HEK293 (cell line): ENCODE measurements around the gene PLAC1.

Source experiments
- EGR2 ChIP-seq: fragments of 450-650 bp; formaldehyde crosslinking; IDR thresholded peaks from 2 replicates; pipeline ENCODE4 v1.5.1; 2016; ENCODE audit warnings: low read depth, missing biosample characterization, missing genetic modification characterization
- ELK4 ChIP-seq: IDR thresholded peaks from 2 replicates; pipeline ENCODE4 v1.6.1; 2011; ENCODE audit warnings: mild to moderate bottlenecking, low read depth, low read length, borderline replicate concordance
- IKZF3 ChIP-seq: fragments of 450-650 bp; IDR thresholded peaks from 2 replicates; pipeline ENCODE4 v1.5.0; 2018; ENCODE audit warnings: missing biosample characterization, mild to moderate bottlenecking, missing genetic modification characterization, moderate library complexity
- KLF8 ChIP-seq: fragments of 450-650 bp; formaldehyde crosslinking; IDR thresholded peaks from 2 replicates; pipeline ENCODE4 v1.5.1; 2016; ENCODE audit warnings: missing biosample characterization, missing genetic modification characterization
- PRDM1 ChIP-seq: fragments of 450-650 bp; formaldehyde crosslinking; IDR thresholded peaks from 2 replicates; pipeline ENCODE4; 2016; ENCODE audit warnings: missing biosample characterization, missing genetic modification characterization
- PRDM4 ChIP-seq: fragments of 450-650 bp; formaldehyde crosslinking; IDR thresholded peaks from 2 replicates; pipeline ENCODE4 v1.5.1; 2017; ENCODE audit warnings: missing biosample characterization, missing genetic modification characterization
- SETDB1 ChIP-seq: IDR thresholded peaks from one replicate; pipeline ENCODE4 v1.6.1; 2017; ENCODE audit warnings: mild to moderate bottlenecking, low read length, moderate library complexity, mixed read lengths; ENCODE audit not compliant: insufficient read length
- SP3 ChIP-seq: fragments of 450-650 bp; formaldehyde crosslinking; IDR thresholded peaks from 2 replicates; pipeline ENCODE4 v1.5.1; 2016; ENCODE audit warnings: missing biosample characterization, missing genetic modification characterization
- SP7 ChIP-seq: fragments of 450-650 bp; formaldehyde crosslinking; IDR thresholded peaks from 2 replicates; pipeline ENCODE4 v1.5.1; 2016; ENCODE audit warnings: missing biosample characterization, missing genetic modification characterization
- TCF7L2 ChIP-seq: IDR thresholded peaks from 2 replicates; pipeline ENCODE4 v1.6.1; 2011; ENCODE audit warnings: low read depth, mild to moderate bottlenecking, inconsistent platforms, low read length, moderate library complexity, borderline replicate concordance
- ZBTB48 ChIP-seq: fragments of 450-650 bp; formaldehyde crosslinking; IDR thresholded peaks from 2 replicates; pipeline ENCODE4 v1.5.1; 2016; ENCODE audit warnings: missing biosample characterization, missing genetic modification characterization
- ZBTB6 ChIP-seq: fragments of 450-650 bp; formaldehyde crosslinking; IDR thresholded peaks from 2 replicates; pipeline ENCODE4 v1.5.1; 2017; ENCODE audit warnings: missing biosample characterization, missing genetic modification characterization
- ZFP69B ChIP-seq: fragments of 450-650 bp; formaldehyde crosslinking; IDR thresholded peaks from 2 replicates; pipeline ENCODE4 v1.5.1; 2016; ENCODE audit warnings: missing biosample characterization, missing genetic modification characterization
- ZNF16 ChIP-seq: fragments of 450-650 bp; formaldehyde crosslinking; IDR thresholded peaks from 2 replicates; pipeline ENCODE4 v1.5.1; 2016; ENCODE audit warnings: low read depth, missing biosample characterization, missing genetic modification characterization
- ZNF175 ChIP-seq: fragments of 450-650 bp; formaldehyde crosslinking; IDR thresholded peaks from 2 replicates; pipeline ENCODE4 v1.5.1; 2016; ENCODE audit warnings: missing biosample characterization, missing genetic modification characterization
- ZNF221 ChIP-seq: fragments of 450-650 bp; formaldehyde crosslinking; IDR thresholded peaks from 2 replicates; pipeline ENCODE4 v1.5.1; 2017; ENCODE audit warnings: missing biosample characterization, missing genetic modification characterization, borderline replicate concordance
- ZNF362 ChIP-seq: fragments of 450-650 bp; formaldehyde crosslinking; IDR thresholded peaks from 2 replicates; pipeline ENCODE4 v1.5.1; 2016; ENCODE audit warnings: missing biosample characterization, missing genetic modification characterization
- ZNF366 ChIP-seq: fragments of 450-650 bp; formaldehyde crosslinking; conservative IDR thresholded peaks from 2 replicates; pipeline ENCODE4 v1.5.1; 2016; ENCODE audit warnings: missing biosample characterization, missing genetic modification characterization
- ZNF548 ChIP-seq: fragments of 450-650 bp; formaldehyde crosslinking; IDR thresholded peaks from 2 replicates; pipeline ENCODE4 v1.5.1; 2016; ENCODE audit warnings: missing biosample characterization, missing genetic modification characterization
- ZNF549 ChIP-seq: fragments of 450-650 bp; IDR thresholded peaks from 2 replicates; pipeline ENCODE4 v1.5.1; 2018; ENCODE audit warnings: missing biosample characterization, missing genetic modification characterization, mild to moderate bottlenecking, inconsistent platforms, moderate library complexity
- ZNF561 ChIP-seq: fragments of 450-650 bp; IDR thresholded peaks from 2 replicates; pipeline ENCODE4 v1.5.1; 2018; ENCODE audit warnings: missing biosample characterization, missing genetic modification characterization, borderline replicate concordance
- ZNF580 ChIP-seq: fragments of 450-650 bp; formaldehyde crosslinking; IDR thresholded peaks from 2 replicates; pipeline ENCODE4 v1.5.1; 2016; ENCODE audit warnings: missing biosample characterization, missing genetic modification characterization
- ZNF600 ChIP-seq: fragments of 450-650 bp; formaldehyde crosslinking; IDR thresholded peaks from 2 replicates; pipeline ENCODE4 v1.5.1; 2016; ENCODE audit warnings: missing biosample characterization, missing genetic modification characterization
- ZNF670 ChIP-seq: fragments of 450-650 bp; formaldehyde crosslinking; IDR thresholded peaks from 2 replicates; pipeline ENCODE4 v1.5.1; 2016; ENCODE audit warnings: missing biosample characterization, missing genetic modification characterization, low read depth
- ZNF704 ChIP-seq: fragments of 450-650 bp; formaldehyde crosslinking; IDR thresholded peaks from 2 replicates; pipeline ENCODE4 v1.5.1; 2016; ENCODE audit warnings: missing biosample characterization, missing genetic modification characterization
- ZNF785 ChIP-seq: fragments of 450-650 bp; formaldehyde crosslinking; IDR thresholded peaks from 2 replicates; pipeline ENCODE4 v1.5.1; 2016; ENCODE audit warnings: missing biosample characterization, missing genetic modification characterization
- ZNF830 ChIP-seq: fragments of 450-650 bp; IDR thresholded peaks from 2 replicates; pipeline ENCODE4 v1.5.0; 2018; ENCODE audit warnings: missing biosample characterization, missing genetic modification characterization, low read depth, mild to moderate bottlenecking, moderate library complexity
- ZNF837 ChIP-seq: fragments of 450-650 bp; formaldehyde crosslinking; IDR thresholded peaks from 2 replicates; pipeline ENCODE4 v1.5.1; 2016; ENCODE audit warnings: missing biosample characterization, missing genetic modification characterization
- ZSCAN16 ChIP-seq: fragments of 450-650 bp; formaldehyde crosslinking; IDR thresholded peaks from 2 replicates; pipeline ENCODE4 v1.5.1; 2016; ENCODE audit warnings: missing biosample characterization, missing genetic modification characterization
- ZSCAN18 ChIP-seq: fragments of 450-650 bp; formaldehyde crosslinking; IDR thresholded peaks from 2 replicates; pipeline ENCODE4 v1.5.1; 2016; ENCODE audit warnings: missing biosample characterization, missing genetic modification characterization

Gene PLAC1

GRCh38 chrX:134603806-134604700, 54.2 kb downstream of the PLAC1 start (continued):
- TF ChIP-seq ZSCAN18 (0 out of 2 replicates have a peak, but pooled peaks have one; percentile 19), ZNF561 (tag by site-specific recombination) (no peak), ZFP69B (tag by site-specific recombination) (peak; percentile 42; the same call in 1 of the 2 replicates), ELK4 (no peak), SP3 (no peak), ZBTB48 (tag by site-specific recombination) (peak; percentile 65), SP7 (tag by site-specific recombination) (peak; percentile 74), TCF7L2 (0 out of 2 replicates have a peak, but pooled peaks have one; percentile 59), ZNF366 (peak; percentile 75), ZNF16 (tag by site-specific recombination) (no peak), PRDM4 (tag by site-specific recombination) (no peak), ZNF600 (tag by site-specific recombination) (no peak), SETDB1 (no peak), ZNF785 (no peak), ZBTB6 (tag by site-specific recombination) (0 out of 2 replicates have a peak, but pooled peaks have one; percentile 17), ZNF580 (tag by site-specific recombination) (no peak), ZNF830 (tag by site-specific recombination) (no peak), ZNF362 (tag by site-specific recombination) (peak; percentile 65; the same call in 1 of the 2 replicates), ZNF549 (tag by site-specific recombination) (no peak), ZNF175 (tag by site-specific recombination) (no peak), PRDM1 (tag by site-specific recombination) (0 out of 2 replicates have a peak, but pooled peaks have one; percentile 64), ZNF704 (tag by site-specific recombination) (no peak), EGR2 (tag by site-specific recombination) (no peak), IKZF3 (tag by site-specific recombination) (0 out of 2 replicates have a peak, but pooled peaks have one; percentile 8), KLF8 (peak; percentile 36), ZNF221 (tag by site-specific recombination) (no peak), ZSCAN16 (tag by site-specific recombination) (no peak), ZNF670 (tag by site-specific recombination) (no peak), ZNF548 (tag by site-specific recombination) (no peak), ZNF837 (tag by site-specific recombination) (no peak)
